ENCODE data around the gene CTBP1. TPM values are rescaled to one million over a fixed set of nuclear protein-coding genes. Genes with fewer than 3 reads are reported as not detected.
"Not testable (repeated sequence)": the region's sequence is repeated elsewhere in the genome, so short reads cannot be mapped to it uniquely, and the experiment has no call there.

Gene CTBP1
- total and polyA plus RNA-seq, 2 experiments from 2014 or later, result 152 to 431 TPM

GRCh38 chr4:1240721-1241465 is 8.0 kb downstream of the CTBP1 start:
- no peaks in the 10 kb centered on the region for H3K4me1 ChIP-seq (ENCODE audit: low read depth)
- TF ChIP-seq, protein P1, sequence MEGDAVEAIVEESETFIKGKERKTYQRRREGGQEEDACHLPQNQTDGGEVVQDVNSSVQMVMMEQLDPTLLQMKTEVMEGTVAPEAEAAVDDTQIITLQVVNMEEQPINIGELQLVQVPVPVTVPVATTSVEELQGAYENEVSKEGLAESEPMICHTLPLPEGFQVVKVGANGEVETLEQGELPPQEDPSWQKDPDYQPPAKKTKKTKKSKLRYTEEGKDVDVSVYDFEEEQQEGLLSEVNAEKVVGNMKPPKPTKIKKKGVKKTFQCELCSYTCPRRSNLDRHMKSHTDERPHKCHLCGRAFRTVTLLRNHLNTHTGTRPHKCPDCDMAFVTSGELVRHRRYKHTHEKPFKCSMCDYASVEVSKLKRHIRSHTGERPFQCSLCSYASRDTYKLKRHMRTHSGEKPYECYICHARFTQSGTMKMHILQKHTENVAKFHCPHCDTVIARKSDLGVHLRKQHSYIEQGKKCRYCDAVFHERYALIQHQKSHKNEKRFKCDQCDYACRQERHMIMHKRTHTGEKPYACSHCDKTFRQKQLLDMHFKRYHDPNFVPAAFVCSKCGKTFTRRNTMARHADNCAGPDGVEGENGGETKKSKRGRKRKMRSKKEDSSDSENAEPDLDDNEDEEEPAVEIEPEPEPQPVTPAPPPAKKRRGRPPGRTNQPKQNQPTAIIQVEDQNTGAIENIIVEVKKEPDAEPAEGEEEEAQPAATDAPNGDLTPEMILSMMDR (IDR thresholded peaks at IDR 0.05; ENCODE audit: low read depth, low read length), result no peak
- H3K4me3 ChIP-seq, result no peak overlapping the region
- no peak for DNase-seq (ENCODE audit: low read depth in 1 of 2, low spot score in 1 of 2)
- H3K27me3 ChIP-seq, result no peaks in the 10 kb centered on the region
- H3K27ac ChIP-seq, result no peak overlapping the region
- H3K9me3 ChIP-seq (ENCODE audit: low read depth), result no peaks in the 10 kb centered on the region
- H3K36me3 ChIP-seq, result peaks cover 17% of the 10 kb centered on the region

DNA sequence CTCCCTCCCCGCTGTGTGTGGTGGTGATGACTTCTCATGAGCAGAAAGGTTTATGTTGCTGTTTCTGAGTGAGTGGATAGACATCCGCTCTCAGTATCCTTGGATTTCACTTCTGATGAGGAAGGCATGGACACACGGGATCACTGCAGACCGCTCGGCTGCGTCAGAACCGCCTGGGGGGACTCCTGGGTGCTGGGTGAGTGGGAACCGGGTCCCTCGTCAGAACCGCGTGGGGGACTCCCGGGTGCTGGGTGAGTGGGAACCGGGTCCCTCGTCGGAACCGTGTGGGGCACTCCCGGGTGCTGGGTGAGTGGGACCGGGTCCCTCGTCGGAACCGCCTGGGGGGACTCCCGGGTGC is 9.0 kb downstream of the CTBP1 start:
- H3K4me1 ChIP-seq (ENCODE audit: low read depth), result no peaks in the 10 kb centered on the region
- DNase-seq (ENCODE audit: low read depth in 1 of 2, low spot score in 1 of 2), result no peak
- H3K9me3 ChIP-seq (ENCODE audit: low read depth), result no peaks in the 10 kb centered on the region
- no peak overlapping the region for H3K4me3 ChIP-seq
- no peaks in the 10 kb centered on the region for H3K27me3 ChIP-seq
- H3K27ac ChIP-seq, result no peak overlapping the region
- TF ChIP-seq, protein P1 (IDR thresholded peaks at IDR 0.05; ENCODE audit: low read depth, low read length), result no peak
- H3K36me3 ChIP-seq, result peaks cover 26% of the 10 kb centered on the region

- H3K9me3 ChIP-seq (ENCODE audit: low read depth), result no peaks in the 10 kb centered on the region
- H3K4me1 ChIP-seq (ENCODE audit: low read depth), result no peaks in the 10 kb centered on the region
- no peak overlapping the region for H3K4me3 ChIP-seq
- DNase-seq (ENCODE audit: low read depth in 1 of 2, low spot score in 1 of 2), result no peak
- H3K36me3 ChIP-seq, result peaks cover 27% of the 10 kb centered on the region
- TF ChIP-seq, protein P1 (IDR thresholded peaks at IDR 0.05; ENCODE audit: low read depth, low read length), result no peak
- H3K27me3 ChIP-seq, result no peaks in the 10 kb centered on the region
- no peak overlapping the region for H3K27ac ChIP-seq
These were observed 9.6 kb downstream of the CTBP1 start for GRCh38 chr4:1239141-1239949.

DNA sequence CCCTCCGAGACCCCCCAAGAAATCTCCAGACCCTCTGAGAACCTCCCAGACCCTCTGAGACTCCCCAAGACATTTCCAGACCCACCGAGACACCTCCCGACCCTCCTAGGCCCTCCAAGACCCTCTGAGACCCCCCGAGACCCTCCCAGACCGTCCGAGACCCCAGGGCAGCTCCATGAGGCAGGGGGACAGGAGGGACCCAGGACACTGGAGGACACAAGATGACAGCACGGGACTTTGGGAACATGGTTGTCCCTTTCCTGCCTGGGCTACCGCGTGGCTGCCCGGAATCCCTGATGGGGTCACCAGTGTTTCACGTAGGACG is 10.3 kb downstream of the CTBP1 start:
- no peak overlapping the region for H3K4me3 ChIP-seq
- no peaks in the 10 kb centered on the region for H3K4me1 ChIP-seq (ENCODE audit: low read depth)
- no peak overlapping the region for H3K27ac ChIP-seq
- TF ChIP-seq, protein P1 (IDR thresholded peaks at IDR 0.05; ENCODE audit: low read depth, low read length), result no peak
- H3K36me3 ChIP-seq, result peaks cover 28% of the 10 kb centered on the region
- H3K27me3 ChIP-seq, result no peaks in the 10 kb centered on the region
- no peaks in the 10 kb centered on the region for H3K9me3 ChIP-seq (ENCODE audit: low read depth)
- no peak for DNase-seq (ENCODE audit: low read depth in 1 of 2, low spot score in 1 of 2)

- peaks cover 28% of the 10 kb centered on the region for H3K36me3 ChIP-seq
- TF ChIP-seq, protein P1 (IDR thresholded peaks at IDR 0.05; ENCODE audit: low read depth, low read length), result no peak
- no peaks in the 10 kb centered on the region for H3K4me1 ChIP-seq (ENCODE audit: low read depth)
These were observed 10.8 kb downstream of the CTBP1 start for GRCh38 chr4:1237981-1238675.

GRCh38 chr4:1237261-1237660 is 11.7 kb downstream of the CTBP1 start:
- H3K4me1 ChIP-seq (ENCODE audit: low read depth); H3K27me3 ChIP-seq; DNase-seq (ENCODE audit: low read depth in 1 of 2, low spot score in 1 of 2); H3K27ac ChIP-seq; H3K4me3 ChIP-seq; H3K9me3 ChIP-seq (ENCODE audit: low read depth): not testable (repeated sequence)
- peaks cover 28% of the 10 kb centered on the region for H3K36me3 ChIP-seq

More at GRCh38 chr4:1237981-1238675, 10.8 kb downstream of the CTBP1 start:
- no peak for DNase-seq (ENCODE audit: low read depth in 1 of 2, low spot score in 1 of 2)
- Histone ChIP-seq H3K9me3 (ENCODE audit: low read depth) (no peaks in the 10 kb centered on the region), H3K4me3 (no peak overlapping the region), H3K27ac (no peak overlapping the region), H3K27me3 (no peaks in the 10 kb centered on the region)

DNA sequence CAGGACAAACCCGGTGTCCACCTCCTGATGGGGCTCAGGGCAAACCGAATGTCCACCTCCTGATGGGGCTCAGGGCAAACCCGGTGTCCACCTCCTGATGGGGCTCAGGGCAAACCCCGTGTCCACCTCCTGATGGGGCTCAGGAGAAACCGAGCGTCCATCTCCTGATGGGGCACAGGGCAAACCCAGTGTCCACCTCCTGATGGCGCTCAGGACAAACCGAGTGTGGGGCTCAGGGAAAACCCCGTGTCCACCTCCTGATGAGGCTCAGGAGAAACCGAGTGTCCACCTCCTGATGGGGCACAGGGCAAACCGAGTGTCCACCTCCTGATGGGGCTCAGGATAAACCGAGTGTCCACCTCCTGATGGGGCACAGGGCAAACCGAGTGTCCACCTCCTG is 12.1 kb downstream of the CTBP1 start:
- H3K9me3 ChIP-seq (ENCODE audit: low read depth); H3K4me1 ChIP-seq (ENCODE audit: low read depth); H3K27ac ChIP-seq; H3K27me3 ChIP-seq; DNase-seq (ENCODE audit: low read depth in 1 of 2, low spot score in 1 of 2); H3K4me3 ChIP-seq: not testable (repeated sequence)
- peaks cover 28% of the 10 kb centered on the region for H3K36me3 ChIP-seq
